CD8-positive, alpha-beta memory T cell (primary cell): ENCODE measurements around the gene OR2A14. TPM values are rescaled to one million over a fixed set of nuclear protein-coding genes. Genes with fewer than 3 reads are reported as not detected.

Source experiments
- CTCF ChIA-PET: fragments of 350-600 bp; sonication (Branson Sonifier 250); formaldehyde crosslinking; loops from one replicate; lab custom pipeline; 2021; ENCODE audit warnings: antibody characterized with exemption; lab: Charles Lee
- POLR2A ChIA-PET: fragments of 350-600 bp; sonication (Branson Sonifier 250); formaldehyde crosslinking; loops from one replicate; lab custom pipeline; 2021; ENCODE audit warnings: antibody characterized with exemption; lab: Charles Lee
- DNase-seq, 5 donors: peaks; one replicate each; pipeline versions ENCODE4 v3.0.0 to v3.0.0-alpha.2; 2020 to 2022; ENCODE audit warnings: mixed read lengths in 1 of 5
- H3K27ac ChIP-seq: one replicate; pipeline ENCODE4 v1.7.0; 2013; ENCODE audit warnings: low read depth, mild to moderate bottlenecking, low read length, moderate library complexity
- H3K27me3 ChIP-seq: 2 replicates; pipeline ENCODE4 v1.7.0; 2013; ENCODE audit warnings: low read length, mild to moderate bottlenecking; ENCODE audit not compliant: insufficient read depth, poor library complexity, severe bottlenecking
- H3K36me3 ChIP-seq: 2 replicates; pipeline ENCODE4 v1.7.0; 2013; ENCODE audit warnings: mild to moderate bottlenecking, low read length, moderate library complexity; ENCODE audit not compliant: insufficient read depth
- H3K4me1 ChIP-seq: 2 replicates; pipeline ENCODE4 v1.7.0; 2013; ENCODE audit warnings: mild to moderate bottlenecking, low read length, moderate library complexity; ENCODE audit not compliant: insufficient read depth
- H3K4me3 ChIP-seq: 2 replicates; pipeline ENCODE4 v1.7.0; 2013; ENCODE audit warnings: mild to moderate bottlenecking, low read length
- H3K9me3 ChIP-seq: 2 replicates; pipeline ENCODE4 v1.7.0; 2013; ENCODE audit warnings: mild to moderate bottlenecking, low read length
- H3K27ac Mint-ChIP-seq, 8 donors: one replicate each; pipeline ENCODE4 v1.8.0; 2020 to 2021; ENCODE audit warnings: mixed read lengths in 8 of 8, mild to moderate bottlenecking in 6 of 8, inconsistent platforms in 3 of 8, moderate library complexity in 3 of 8
- H3K27me3 Mint-ChIP-seq, 2 donors: one replicate each; pipeline ENCODE4 v1.8.0; 2020 to 2021; ENCODE audit warnings: mixed read lengths in 2 of 2, mild to moderate bottlenecking in 1 of 2, moderate library complexity in 1 of 2
- H3K36me3 Mint-ChIP-seq, 3 donors: one replicate each; pipeline ENCODE4 v1.8.0; 2020 to 2021; ENCODE audit warnings: mixed read lengths in 3 of 3, inconsistent platforms in 1 of 3, mild to moderate bottlenecking in 1 of 3
- H3K4me1 Mint-ChIP-seq, 3 donors: one replicate each; pipeline ENCODE4 v1.8.0; 2020 to 2021; ENCODE audit warnings: mixed read lengths in 3 of 3, inconsistent platforms in 1 of 3, mild to moderate bottlenecking in 1 of 3
- H3K4me3 Mint-ChIP-seq, 7 donors: one replicate each; pipeline ENCODE4 v1.8.0; 2020 to 2021; ENCODE audit warnings: mixed read lengths in 7 of 7, mild to moderate bottlenecking in 6 of 7, moderate library complexity in 4 of 7, inconsistent platforms in 2 of 7
- H3K9me3 Mint-ChIP-seq, 5 donors: one replicate each; pipeline ENCODE4 v1.8.0; 2020 to 2022; ENCODE audit warnings: mixed read lengths in 5 of 5, mild to moderate bottlenecking in 3 of 5, moderate library complexity in 2 of 5, inconsistent platforms in 1 of 5
- polyA plus RNA-seq: library from polyadenylated mRNA; unstranded; fragments of 300-500 nt; fragmentation: Illumina TruSeq; gene quantifications from one replicate; pipeline ENCODE4 v1.2.3, GENCODE V29; 2021
- total RNA-seq, 2 experiments: library from RNA; stranded (reverse); gene quantifications; one replicate each; pipeline ENCODE4 v1.2.3, GENCODE V29; 2021

Gene OR2A14
- total RNA-seq, result not detected
- polyA plus RNA-seq, result not detected

DNA sequence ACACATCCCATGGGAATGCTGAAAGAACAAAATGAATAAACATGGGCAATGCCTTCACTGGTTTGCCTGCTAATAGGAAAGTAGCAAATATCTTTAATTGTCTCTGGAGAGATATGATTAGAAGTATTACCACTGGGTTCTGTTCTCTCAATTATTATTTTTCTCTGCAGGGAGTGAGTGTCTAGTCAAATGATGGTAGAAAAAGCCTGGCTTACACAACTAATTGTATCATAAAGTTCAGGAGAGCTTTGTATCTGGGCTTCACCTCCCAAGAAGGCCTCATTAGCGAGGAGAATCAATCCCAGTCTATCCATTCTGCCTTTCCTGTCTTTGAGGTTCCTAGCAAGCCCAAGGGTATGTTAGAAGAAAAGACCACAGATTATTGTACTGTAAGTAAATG is at the start of gene OR2A14:
TSS of gene OR2A14 (plus strand) at position 301 of the 400 bp plus-strand sequence. CDS start 5,937 bp downstream, outside the sequence.
- no peak within 1 kb of the TSS for H3K4me3 ChIP-seq
- H3K4me3 Mint-ChIP-seq, result no peak within 1 kb of the TSS
- peaks cover 6 to 7% of the 10 kb centered on the region in 2 donors for H3K27me3 Mint-ChIP-seq
- H3K36me3 ChIP-seq, result no peaks in the 10 kb centered on the region
- H3K4me1 ChIP-seq, result no peaks in the 10 kb centered on the region
- H3K9me3 Mint-ChIP-seq, result peaks cover 0 to 4% (median 2%) of the 10 kb centered on the region in 5 donors
- no peak within 1 kb of the TSS for H3K27ac ChIP-seq
- H3K27ac Mint-ChIP-seq, result peak within 1 kb of the TSS in 1 of 8 donors; percentile 11
- no peaks in the 10 kb centered on the region for H3K36me3 Mint-ChIP-seq
- no peaks in the 10 kb centered on the region for H3K4me1 Mint-ChIP-seq
- CTCF ChIA-PET, result no interaction called here
- DNase-seq, result no peak
- POLR2A ChIA-PET, result no interaction called here
- no peaks in the 10 kb centered on the region for H3K9me3 ChIP-seq
- no peaks in the 10 kb centered on the region for H3K27me3 ChIP-seq

GRCh38 chr7:144074374-144074773 is 48.6 kb upstream of the OR2A14 start:
- Histone ChIP-seq H3K4me1 (no peaks in the 10 kb centered on the region), H3K9me3 (no peaks in the 10 kb centered on the region), H3K4me3 (no peak overlapping the region), H3K27ac (no peak overlapping the region), H3K27me3 (no peaks in the 10 kb centered on the region), H3K36me3 (no peaks in the 10 kb centered on the region)
- Mint-ChIP-seq H3K4me3 (no peak overlapping the region), H3K9me3 (no peaks in the 10 kb centered on the region), H3K27ac (no peak overlapping the region), H3K4me1 (no peaks in the 10 kb centered on the region), H3K36me3 (no peaks in the 10 kb centered on the region), H3K27me3 (peaks cover 8 to 17% of the 10 kb centered on the region in 2 donors)
- DNase-seq, result no peak
- ChIA-PET CTCF (no interaction called here), POLR2A (no interaction called here)

GRCh38 chr7:144085978-144086377 is 37.0 kb upstream of the OR2A14 start, which contains the start of gene OR2A12:
Gene OR2A12, plus strand, starts transcription at chr7:144086278. Its CDS starts 8,830 bp downstream, at chr7:144095108.
- peaks cover 0 to 5% (median 0%) of the 10 kb centered on the region in 5 donors for H3K9me3 Mint-ChIP-seq
- peaks cover 0 to 5% of the 10 kb centered on the region in 2 donors for H3K27me3 Mint-ChIP-seq
- ChIA-PET POLR2A (no interaction called here), CTCF (no interaction called here)
- Histone ChIP-seq H3K27ac (no peak within 1 kb of the TSS), H3K4me3 (no peak within 1 kb of the TSS), H3K27me3 (no peaks in the 10 kb centered on the region), H3K9me3 (no peaks in the 10 kb centered on the region), H3K4me1 (no peaks in the 10 kb centered on the region), H3K36me3 (no peaks in the 10 kb centered on the region)
- DNase-seq, result no peak
- no peaks in the 10 kb centered on the region for H3K4me1 Mint-ChIP-seq
- no peak within 1 kb of the TSS for H3K27ac Mint-ChIP-seq
- H3K36me3 Mint-ChIP-seq, result no peaks in the 10 kb centered on the region
- no peak within 1 kb of the TSS for H3K4me3 Mint-ChIP-seq

- H3K27ac ChIP-seq, result no peak overlapping the region
- no peaks in the 10 kb centered on the region for H3K9me3 ChIP-seq
- ChIA-PET POLR2A (no interaction called here), CTCF (no interaction called here)
- no peaks in the 10 kb centered on the region for H3K4me1 Mint-ChIP-seq
- no peaks in the 10 kb centered on the region for H3K36me3 ChIP-seq
- H3K4me1 ChIP-seq, result no peaks in the 10 kb centered on the region
- H3K9me3 Mint-ChIP-seq, result peaks cover 2 to 11% (median 5%) of the 10 kb centered on the region in 5 donors
- no peak overlapping the region for H3K4me3 Mint-ChIP-seq
- H3K36me3 Mint-ChIP-seq, result no peaks in the 10 kb centered on the region
- no peaks in the 10 kb centered on the region for H3K27me3 ChIP-seq
- H3K4me3 ChIP-seq, result no peak overlapping the region
- DNase-seq, result no peak
- peaks cover 2 to 9% of the 10 kb centered on the region in 2 donors for H3K27me3 Mint-ChIP-seq
- no peak overlapping the region for H3K27ac Mint-ChIP-seq
These were observed 36.2 kb upstream of the OR2A14 start for GRCh38 chr7:144086730-144087129.

DNA sequence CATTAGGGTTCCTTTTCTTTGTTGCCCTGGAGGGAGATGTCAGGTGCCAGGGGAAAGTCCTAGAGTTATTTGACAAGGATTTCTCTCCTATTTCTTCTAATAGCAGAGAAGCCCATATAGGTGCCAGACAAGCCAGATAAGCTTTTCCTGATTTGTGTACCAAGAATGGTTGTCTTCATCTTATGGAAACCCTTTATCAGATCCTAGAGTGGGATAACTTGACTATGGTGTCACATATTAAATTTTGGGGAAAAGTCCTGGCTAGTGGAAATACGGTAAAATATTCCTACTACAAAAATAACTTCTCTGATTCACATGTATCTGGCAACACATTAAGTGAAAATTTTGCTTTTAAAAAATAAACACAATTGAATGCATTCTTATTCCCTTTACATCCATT is 35.7 kb upstream of the OR2A14 start:
- Histone ChIP-seq H3K27me3 (no peaks in the 10 kb centered on the region), H3K4me3 (no peak overlapping the region), H3K27ac (no peak overlapping the region), H3K9me3 (no peaks in the 10 kb centered on the region), H3K4me1 (no peaks in the 10 kb centered on the region), H3K36me3 (no peaks in the 10 kb centered on the region)
- H3K4me3 Mint-ChIP-seq, result no peak overlapping the region
- ChIA-PET POLR2A (no interaction called here), CTCF (no interaction called here)
- no peak overlapping the region for H3K27ac Mint-ChIP-seq
- H3K36me3 Mint-ChIP-seq, result no peaks in the 10 kb centered on the region
- H3K9me3 Mint-ChIP-seq, result peaks cover 2 to 13% (median 5%) of the 10 kb centered on the region in 5 donors
- peaks cover 2 to 9% of the 10 kb centered on the region in 2 donors for H3K27me3 Mint-ChIP-seq
- no peaks in the 10 kb centered on the region for H3K4me1 Mint-ChIP-seq
- DNase-seq, result no peak

- ChIA-PET POLR2A (no interaction called here), CTCF (no interaction called here)
- H3K27ac ChIP-seq, result no peak overlapping the region
These were observed 32.3 kb upstream of the OR2A14 start for GRCh38 chr7:144090667-144091066.

DNA sequence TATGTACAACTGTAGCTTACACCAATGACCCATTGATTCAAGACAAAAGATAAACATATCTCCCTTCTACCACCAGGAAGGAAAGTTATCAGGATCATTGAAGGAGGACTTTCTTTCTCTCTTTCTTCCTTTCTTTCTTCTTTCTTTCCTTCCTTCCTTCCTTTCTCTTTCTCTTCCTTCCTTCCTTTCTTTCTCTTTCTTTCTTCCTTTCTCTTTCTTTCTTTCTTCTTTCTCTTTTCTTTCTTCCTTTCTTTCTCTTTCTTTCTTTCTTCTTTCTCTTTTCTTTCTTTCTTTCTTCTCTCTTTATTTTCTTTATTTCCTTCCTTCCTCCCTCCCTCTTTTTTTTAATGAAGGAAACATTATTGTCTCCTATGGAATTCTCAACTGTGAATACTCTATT is 24.2 kb upstream of the OR2A14 start:
- peaks cover 3 to 52% of the 10 kb centered on the region in 2 donors for H3K27me3 Mint-ChIP-seq
- H3K36me3 Mint-ChIP-seq, result no peaks in the 10 kb centered on the region
- H3K27ac Mint-ChIP-seq, result no peak overlapping the region
- CTCF ChIA-PET, result interaction anchor here (1.0 kb wide), 1 partner anchor 29 kb away, joined by 3 read pairs; no protein-coding TSS in a partner anchor
- peaks cover 8% of the 10 kb centered on the region for H3K4me1 ChIP-seq
- H3K27ac ChIP-seq, result no peak overlapping the region
- H3K4me1 Mint-ChIP-seq, result no peaks in the 10 kb centered on the region
- POLR2A ChIA-PET, result no interaction called here
- H3K27me3 ChIP-seq, result no peaks in the 10 kb centered on the region
- H3K9me3 Mint-ChIP-seq, result no peaks in the 10 kb centered on the region
- H3K36me3 ChIP-seq, result no peaks in the 10 kb centered on the region
- no peak overlapping the region for H3K4me3 Mint-ChIP-seq
- no peaks in the 10 kb centered on the region for H3K9me3 ChIP-seq
- no peak overlapping the region for H3K4me3 ChIP-seq
- DNase-seq, result no peak

More at GRCh38 chr7:144090667-144091066, 32.3 kb upstream of the OR2A14 start:
- no peak overlapping the region for H3K4me3 ChIP-seq
- H3K4me1 ChIP-seq, result no peaks in the 10 kb centered on the region
- Mint-ChIP-seq H3K4me1 (no peaks in the 10 kb centered on the region), H3K9me3 (peaks cover 2 to 13% (median 5%) of the 10 kb centered on the region in 5 donors), H3K36me3 (no peaks in the 10 kb centered on the region), H3K4me3 (no peak overlapping the region), H3K27me3 (peaks cover 4 to 28% of the 10 kb centered on the region in 2 donors), H3K27ac (no peak overlapping the region)
- H3K9me3 ChIP-seq, result no peaks in the 10 kb centered on the region
- no peaks in the 10 kb centered on the region for H3K36me3 ChIP-seq
- no peaks in the 10 kb centered on the region for H3K27me3 ChIP-seq
- DNase-seq, result no peak

DNA sequence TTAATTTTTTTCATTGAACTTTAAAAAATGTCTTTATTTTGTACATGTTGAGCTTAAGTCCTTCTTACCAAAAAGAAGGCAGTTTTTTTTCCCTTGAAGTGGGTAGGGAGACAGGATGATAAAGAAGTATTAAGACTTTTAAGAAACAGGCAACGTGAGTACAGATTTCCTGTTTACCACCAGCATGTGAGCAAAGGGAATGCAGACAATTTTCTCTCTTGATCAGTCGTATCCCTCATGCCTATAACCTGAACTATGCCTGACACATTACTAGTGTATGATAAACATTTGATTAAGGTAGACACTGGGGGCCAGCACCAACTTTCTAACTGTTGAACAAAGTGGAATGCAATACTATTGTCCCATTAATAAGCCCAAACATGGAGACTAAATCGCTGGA is 22.4 kb upstream of the OR2A14 start:
- H3K4me3 Mint-ChIP-seq, result no peak overlapping the region
- no peaks in the 10 kb centered on the region for H3K27me3 ChIP-seq
- H3K4me3 ChIP-seq, result no peak overlapping the region
- H3K4me1 ChIP-seq, result peaks cover 8% of the 10 kb centered on the region
- no peak for DNase-seq
- no peaks in the 10 kb centered on the region for H3K36me3 Mint-ChIP-seq
- H3K27ac Mint-ChIP-seq, result no peak overlapping the region
- H3K9me3 ChIP-seq, result no peaks in the 10 kb centered on the region
- H3K9me3 Mint-ChIP-seq, result no peaks in the 10 kb centered on the region
- H3K27me3 Mint-ChIP-seq, result peaks cover 1 to 34% of the 10 kb centered on the region in 2 donors
- POLR2A ChIA-PET, result no interaction called here
- H3K4me1 Mint-ChIP-seq, result no peaks in the 10 kb centered on the region
- H3K36me3 ChIP-seq, result no peaks in the 10 kb centered on the region
- H3K27ac ChIP-seq, result no peak overlapping the region
- CTCF ChIA-PET, result no interaction called here
